Measurements from ENCODE around the gene COMMD1. TPM values are rescaled to one million over a fixed set of nuclear protein-coding genes. Genes with fewer than 3 reads are reported as not detected.
"Not testable (repeated sequence)": the region's sequence is repeated elsewhere in the genome, so short reads cannot be mapped to it uniquely, and the experiment has no call there.

The COMMD1 gene
- total and polyA plus RNA-seq, 7 experiments from 2014 or later, result 15.6 to 65.3 (median 21.4) TPM

DNA sequence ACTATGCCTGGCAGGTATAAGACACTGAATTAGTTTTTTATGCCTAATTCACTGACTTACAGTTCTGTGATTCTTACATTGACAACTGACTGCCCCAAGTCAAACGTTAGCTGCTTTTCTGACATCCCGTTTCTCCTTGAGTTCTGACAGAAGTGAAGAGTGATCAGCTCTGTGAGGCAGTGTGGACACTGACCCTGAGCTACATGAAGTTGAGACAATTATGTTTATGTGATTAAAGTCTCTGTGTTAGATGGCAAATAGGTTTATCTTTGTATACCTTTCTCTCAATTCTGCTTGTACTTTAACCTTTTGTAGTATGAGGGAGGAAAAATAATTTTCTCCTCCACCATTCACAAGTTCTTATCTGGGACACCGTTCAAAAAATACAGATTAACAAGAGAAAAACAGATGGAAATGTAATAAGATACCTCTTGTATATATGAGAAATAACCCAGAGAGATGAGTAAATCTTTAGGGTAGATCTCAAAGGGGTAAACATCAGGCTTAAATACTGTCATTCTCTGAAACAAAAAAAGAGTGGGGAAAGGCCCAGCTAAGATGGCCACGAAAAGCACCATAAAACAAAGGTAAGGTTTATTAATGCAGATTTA is 205.0 kb downstream of the COMMD1 start:
- H3K4me1 ChIP-seq (ENCODE audit: control insufficient read depth in 2 of 2, insufficient read depth in 2 of 2, low read length in 2 of 2), result no peaks in the 10 kb centered on the region
- H3K4me3 Mint-ChIP-seq, result no peak overlapping the region
- peaks cover 0 to 7% (median 0%) of the 10 kb centered on the region in 7 donors for H3K4me1 Mint-ChIP-seq
- H3K27me3 ChIP-seq (ENCODE audit: control insufficient read depth in 2 of 2, insufficient read depth in 2 of 2, low read length in 2 of 2), result no peaks in the 10 kb centered on the region
- no peak for DNase-seq
- H3K27me3 Mint-ChIP-seq, result no peaks in the 10 kb centered on the region
- no peak overlapping the region for H3K4me3 ChIP-seq (ENCODE audit: low read length)
- CTCF ChIA-PET, result no interaction called here
- POLR2A ChIA-PET, result no interaction called here
- no peak overlapping the region for H3K27ac Mint-ChIP-seq
- H3K36me3 Mint-ChIP-seq, result peaks cover 0 to 20% (median 6%) of the 10 kb centered on the region in 5 donors
- no peaks in the 10 kb centered on the region for H3K9me3 Mint-ChIP-seq
- no peaks in the 10 kb centered on the region for H3K36me3 ChIP-seq (ENCODE audit: control insufficient read depth in 2 of 3, insufficient read depth in 3 of 3, low read length in 3 of 3)
- H3K27ac ChIP-seq (ENCODE audit: low read depth, low read length), result no peak overlapping the region
- H3K9me3 ChIP-seq (ENCODE audit: control insufficient read depth in 2 of 3, low read length in 3 of 3), result no peaks in the 10 kb centered on the region
- intact Hi-C loops (cut with micrococcal nuclease), result no loop called here
- ATAC-seq, result no peak

GRCh38 chr2:62112179-62112578 is 206.7 kb downstream of the COMMD1 start:
- Mint-ChIP-seq H3K27ac (no peak overlapping the region), H3K36me3 (peaks cover 0 to 27% (median 13%) of the 10 kb centered on the region in 5 donors), H3K4me1 (peaks cover 0 to 9% (median 0%) of the 10 kb centered on the region in 7 donors), H3K27me3 (no peaks in the 10 kb centered on the region), H3K4me3 (no peak overlapping the region), H3K9me3 (no peaks in the 10 kb centered on the region)
- ATAC-seq (no peak), DNase-seq (no peak)
- Histone ChIP-seq H3K36me3 (ENCODE audit: control insufficient read depth in 2 of 3, insufficient read depth in 3 of 3, low read length in 3 of 3) (no peaks in the 10 kb centered on the region), H3K4me3 (ENCODE audit: low read length) (no peak overlapping the region), H3K27ac (ENCODE audit: low read depth, low read length) (no peak overlapping the region), H3K27me3 (ENCODE audit: control insufficient read depth in 2 of 2, insufficient read depth in 2 of 2, low read length in 2 of 2) (no peaks in the 10 kb centered on the region), H3K4me1 (ENCODE audit: control insufficient read depth in 2 of 2, insufficient read depth in 2 of 2, low read length in 2 of 2) (no peaks in the 10 kb centered on the region), H3K9me3 (ENCODE audit: control insufficient read depth in 2 of 3, low read length in 3 of 3) (no peaks in the 10 kb centered on the region)
- ChIA-PET POLR2A (no interaction called here), CTCF (no interaction called here)
- intact Hi-C loops (cut with micrococcal nuclease), result no loop called here

- Mint-ChIP-seq H3K4me1 (peaks cover 0 to 15% (median 0%) of the 10 kb centered on the region in 7 donors), H3K27me3 (no peaks in the 10 kb centered on the region), H3K36me3 (peaks cover 0 to 48% (median 24%) of the 10 kb centered on the region in 5 donors), H3K27ac (no peak overlapping the region), H3K4me3 (no peak overlapping the region), H3K9me3 (no peaks in the 10 kb centered on the region)
- Histone ChIP-seq H3K9me3 (ENCODE audit: control insufficient read depth in 2 of 3, low read length in 3 of 3) (no peaks in the 10 kb centered on the region), H3K36me3 (ENCODE audit: control insufficient read depth in 2 of 3, insufficient read depth in 3 of 3, low read length in 3 of 3) (no peaks in the 10 kb centered on the region), H3K27me3 (ENCODE audit: control insufficient read depth in 2 of 2, insufficient read depth in 2 of 2, low read length in 2 of 2) (no peaks in the 10 kb centered on the region), H3K4me3 (ENCODE audit: low read length) (no peak overlapping the region), H3K27ac (ENCODE audit: low read depth, low read length) (no peak overlapping the region), H3K4me1 (ENCODE audit: control insufficient read depth in 2 of 2, insufficient read depth in 2 of 2, low read length in 2 of 2) (peaks cover 0 to 7% of the 10 kb centered on the region in 2 donors)
- no peak for ATAC-seq
- no peak for DNase-seq
- POLR2A ChIA-PET, result no interaction called here
- intact Hi-C loops (cut with micrococcal nuclease), result no loop called here
- CTCF ChIA-PET, result no interaction called here
Measured at GRCh38 chr2:62114564-62114963, 209.1 kb downstream of the COMMD1 start.

GRCh38 chr2:62116983-62117382 is 211.5 kb downstream of the COMMD1 start:
- intact Hi-C loops (cut with micrococcal nuclease), result no loop called here
- Histone ChIP-seq H3K27me3 (ENCODE audit: control insufficient read depth in 2 of 2, insufficient read depth in 2 of 2, low read length in 2 of 2) (no peaks in the 10 kb centered on the region), H3K4me1 (ENCODE audit: control insufficient read depth in 2 of 2, insufficient read depth in 2 of 2, low read length in 2 of 2) (peaks cover 0 to 7% of the 10 kb centered on the region in 2 donors), H3K27ac (ENCODE audit: low read depth, low read length) (no peak overlapping the region), H3K9me3 (ENCODE audit: control insufficient read depth in 2 of 3, low read length in 3 of 3) (no peaks in the 10 kb centered on the region), H3K36me3 (ENCODE audit: control insufficient read depth in 2 of 3, insufficient read depth in 3 of 3, low read length in 3 of 3) (no peaks in the 10 kb centered on the region), H3K4me3 (ENCODE audit: low read length) (no peak overlapping the region)
- CTCF ChIA-PET, result no interaction called here
- POLR2A ChIA-PET, result no interaction called here
- Mint-ChIP-seq H3K9me3 (no peaks in the 10 kb centered on the region), H3K36me3 (peaks cover 3 to 40% (median 27%) of the 10 kb centered on the region in 5 donors), H3K4me3 (no peak overlapping the region), H3K27ac (peak overlapping the region in 1 of 9 donors; percentile 11), H3K27me3 (no peaks in the 10 kb centered on the region), H3K4me1 (peaks cover 0 to 15% (median 2%) of the 10 kb centered on the region in 7 donors)
- DNase-seq (no peak), ATAC-seq (no peak)

- Histone ChIP-seq H3K27ac (ENCODE audit: low read depth, low read length) (no peak overlapping the region), H3K36me3 (ENCODE audit: control insufficient read depth in 2 of 3, insufficient read depth in 3 of 3, low read length in 3 of 3) (no peaks in the 10 kb centered on the region), H3K27me3 (ENCODE audit: control insufficient read depth in 2 of 2, insufficient read depth in 2 of 2, low read length in 2 of 2) (no peaks in the 10 kb centered on the region), H3K4me1 (ENCODE audit: control insufficient read depth in 2 of 2, insufficient read depth in 2 of 2, low read length in 2 of 2) (peaks cover 0 to 7% of the 10 kb centered on the region in 2 donors), H3K9me3 (ENCODE audit: control insufficient read depth in 2 of 3, low read length in 3 of 3) (no peaks in the 10 kb centered on the region), H3K4me3 (ENCODE audit: low read length) (no peak overlapping the region)
- H3K27ac Mint-ChIP-seq, result no peak overlapping the region
- H3K9me3 Mint-ChIP-seq, result no peaks in the 10 kb centered on the region
- POLR2A ChIA-PET, result no interaction called here
- H3K4me3 Mint-ChIP-seq, result no peak overlapping the region
- ATAC-seq (no peak), DNase-seq (no peak)
- CTCF ChIA-PET, result no interaction called here
- intact Hi-C loops (cut with micrococcal nuclease), result no loop called here
- H3K36me3 Mint-ChIP-seq, result peaks cover 3 to 38% (median 31%) of the 10 kb centered on the region in 5 donors
- H3K4me1 Mint-ChIP-seq, result peaks cover 0 to 15% (median 2%) of the 10 kb centered on the region in 7 donors
- H3K27me3 Mint-ChIP-seq, result no peaks in the 10 kb centered on the region
Measured at GRCh38 chr2:62118160-62118559, 212.7 kb downstream of the COMMD1 start.

GRCh38 chr2:62119311-62119974 is 214.0 kb downstream of the COMMD1 start:
- Histone ChIP-seq H3K36me3 (ENCODE audit: control insufficient read depth in 2 of 3, insufficient read depth in 3 of 3, low read length in 3 of 3) (no peaks in the 10 kb centered on the region), H3K4me3 (ENCODE audit: low read length) (no peak overlapping the region), H3K4me1 (ENCODE audit: control insufficient read depth in 2 of 2, insufficient read depth in 2 of 2, low read length in 2 of 2) (peaks cover 0 to 7% of the 10 kb centered on the region in 2 donors), H3K27me3 (ENCODE audit: control insufficient read depth in 2 of 2, insufficient read depth in 2 of 2, low read length in 2 of 2) (no peaks in the 10 kb centered on the region), H3K27ac (ENCODE audit: low read depth, low read length) (no peak overlapping the region), H3K9me3 (ENCODE audit: control insufficient read depth in 2 of 3, low read length in 3 of 3) (no peaks in the 10 kb centered on the region)
- DNase-seq, result no peak
- no peak overlapping the region for H3K27ac Mint-ChIP-seq
- no peak overlapping the region for H3K4me3 Mint-ChIP-seq
- no peaks in the 10 kb centered on the region for H3K9me3 Mint-ChIP-seq
- CTCF ChIA-PET, result no interaction called here
- peak; percentile 29 for ATAC-seq
- POLR2A ChIA-PET, result no interaction called here
- intact Hi-C loops (cut with micrococcal nuclease), result no loop called here
- peaks cover 0 to 15% (median 2%) of the 10 kb centered on the region in 7 donors for H3K4me1 Mint-ChIP-seq
- H3K27me3 Mint-ChIP-seq, result no peaks in the 10 kb centered on the region
- peaks cover 3 to 38% (median 31%) of the 10 kb centered on the region in 5 donors for H3K36me3 Mint-ChIP-seq

GRCh38 chr2:62126239-62126638 is 220.8 kb downstream of the COMMD1 start:
- peaks cover 0 to 12% (median 3%) of the 10 kb centered on the region in 11 donors for H3K9me3 Mint-ChIP-seq
- POLR2A ChIA-PET; H3K27me3 ChIP-seq (ENCODE audit: control insufficient read depth in 2 of 2, insufficient read depth in 2 of 2, low read length in 2 of 2); H3K4me3 Mint-ChIP-seq; H3K27ac ChIP-seq (ENCODE audit: low read depth, low read length); intact Hi-C loops (cut with micrococcal nuclease); CTCF ChIA-PET; ATAC-seq; H3K4me1 ChIP-seq (ENCODE audit: control insufficient read depth in 2 of 2, insufficient read depth in 2 of 2, low read length in 2 of 2); H3K4me1 Mint-ChIP-seq; DNase-seq; H3K9me3 ChIP-seq (ENCODE audit: control insufficient read depth in 2 of 3, low read length in 3 of 3); H3K36me3 ChIP-seq (ENCODE audit: control insufficient read depth in 2 of 3, insufficient read depth in 3 of 3, low read length in 3 of 3); H3K27ac Mint-ChIP-seq; H3K4me3 ChIP-seq (ENCODE audit: low read length); H3K27me3 Mint-ChIP-seq: not testable (repeated sequence)
- H3K36me3 Mint-ChIP-seq, result peaks cover 8 to 50% (median 13%) of the 10 kb centered on the region in 5 donors

Data from naive thymus-derived CD4-positive, alpha-beta T cell (primary cell).